GM21737 (cell line): ENCODE results near the gene RPS19BP1.

Experiments
- ATAC-seq: cut with Tn5 transposase; IDR thresholded peaks from one replicate; pipeline ENCODE4 v1.9.1; 2021; ENCODE audit warnings: mild to moderate bottlenecking, moderate library complexity; ENCODE audit not compliant: unreplicated experiment

The RPS19BP1 gene

GRCh38 chr22:39490966-39491680, 41.4 kb downstream of the RPS19BP1 start:
- ATAC-seq: no peak

- peak; percentile 69 for ATAC-seq
These were observed 42.3 kb downstream of the RPS19BP1 start for GRCh38 chr22:39490135-39490798.

GRCh38 chr22:39489094-39490068, 43.2 kb downstream of the RPS19BP1 start:
- no peak for ATAC-seq

GRCh38 chr22:39488563-39489083, 43.9 kb downstream of the RPS19BP1 start:
- no peak for ATAC-seq

- no peak for ATAC-seq
These were observed 44.6 kb downstream of the RPS19BP1 start for GRCh38 chr22:39487826-39488520.

GRCh38 chr22:39486951-39487825, 45.4 kb downstream of the RPS19BP1 start:
- no peak for ATAC-seq

- no peak for ATAC-seq
These were observed 49.8 kb downstream of the RPS19BP1 start for GRCh38 chr22:39482768-39483167.

- ATAC-seq: no peak
These were observed 51.0 kb downstream of the RPS19BP1 start for GRCh38 chr22:39481595-39481994.

GRCh38 chr22:39481054-39481453, 51.5 kb downstream of the RPS19BP1 start:
- ATAC-seq: no peak

- ATAC-seq: no peak
These were observed 52.0 kb downstream of the RPS19BP1 start for GRCh38 chr22:39480557-39480956.

- no peak for ATAC-seq
These were observed 53.3 kb downstream of the RPS19BP1 start for GRCh38 chr22:39479254-39479653.
